ENCODE results near the gene RUBCNL.

- TF ChIP-seq CTCF (conservative IDR thresholded peaks at IDR 0.05): no peak
- no peak for TF ChIP-seq EZH2 (IDR thresholded peaks at IDR 0.05; ENCODE audit: low read depth)
Observed at GRCh38 chr13:46314587-46314986, 72.5 kb downstream of the RUBCNL start.
